Activated CD4-positive, alpha-beta T cell treated with anti-CD3 and anti-CD28 coated beads for 36 hours (primary cell): ENCODE data around the gene TSPAN31. TPM values are rescaled to one million over a fixed set of nuclear protein-coding genes. Genes with fewer than 3 reads are reported as not detected.

ENCODE experiments used
- ATAC-seq: fragments of 200-7000 bp; cut with Tn5 transposase; one replicate; pipeline ENCODE4 v1.10.0; 2021; ENCODE audit warnings: mild to moderate bottlenecking, moderate library complexity
- CTCF ChIA-PET: fragments of 350-600 bp; sonication (Branson Sonifier 250); formaldehyde crosslinking; loops from one replicate; lab custom pipeline; 2021; ENCODE audit warnings: antibody characterized with exemption; lab: Charles Lee
- POLR2A ChIA-PET: fragments of 350-600 bp; sonication (Branson Sonifier 250); formaldehyde crosslinking; loops from one replicate; lab custom pipeline; 2021; ENCODE audit warnings: antibody characterized with exemption, inconsistent platforms; lab: Charles Lee
- DNase-seq: peaks from one replicate; pipeline ENCODE4 v3.0.0-alpha.2; 2020
- H3K27ac Mint-ChIP-seq: one replicate; pipeline ENCODE4 v1.8.0; 2021; ENCODE audit warnings: mixed read lengths
- H3K27me3 Mint-ChIP-seq: one replicate; pipeline ENCODE4 v1.8.0; 2021; ENCODE audit warnings: mixed read lengths
- H3K36me3 Mint-ChIP-seq: one replicate; pipeline ENCODE4 v1.8.0; 2021; ENCODE audit warnings: low read depth, mixed read lengths
- H3K4me1 Mint-ChIP-seq: one replicate; pipeline ENCODE4 v1.8.0; 2021; ENCODE audit warnings: mixed read lengths
- H3K4me3 Mint-ChIP-seq: one replicate; pipeline ENCODE4 v1.8.0; 2021; ENCODE audit warnings: mild to moderate bottlenecking, moderate library complexity, mixed read lengths
- H3K9me3 Mint-ChIP-seq: one replicate; pipeline ENCODE4 v1.8.0; 2021; ENCODE audit warnings: low read depth, mixed read lengths
- intact Hi-C, 2 experiments: fragments of 100-400 bp; cut with DNase I in 1 of 2; cut with micrococcal nuclease in 1 of 2; formaldehyde crosslinking; loops; one replicate each; pipeline versions ENCODE4 v1.14.2 to v1.15.1; 2022 to 2024; cut with DNase I, micrococcal nuclease
- total RNA-seq, 2 experiments: library from RNA; stranded (reverse); gene quantifications; one replicate each; pipeline ENCODE4 v1.2.3, GENCODE V29; 2021

The TSPAN31 gene
- total RNA-seq, 2 experiments from 2014 or later: 13.6 to 15.9 TPM

DNA sequence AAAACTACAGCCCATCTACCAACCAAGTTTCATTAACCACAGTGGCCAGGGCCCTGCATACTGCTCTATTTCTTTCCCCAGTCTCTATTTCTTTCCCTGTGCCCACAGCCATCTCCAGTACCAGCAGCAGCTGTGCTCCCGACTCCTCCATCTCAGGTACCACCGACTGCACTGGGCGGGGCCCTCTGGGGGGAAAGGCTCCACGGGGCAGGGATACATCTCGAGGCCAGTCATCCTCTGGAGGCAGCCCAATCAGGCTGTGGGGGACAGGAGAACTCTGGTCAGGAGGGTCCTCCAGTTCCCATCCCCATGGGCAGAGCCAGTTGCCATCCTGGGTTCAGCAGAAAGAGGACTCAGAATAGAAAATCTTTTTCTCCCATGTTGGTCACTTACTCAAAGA, 4.2 kb downstream of the TSPAN31 start:
- Mint-ChIP-seq H3K4me1 (peaks cover 60% of the 10 kb centered on the region), H3K27me3 (no peaks in the 10 kb centered on the region), H3K27ac (no peak overlapping the region), H3K4me3 (no peak overlapping the region), H3K36me3 (peaks cover 61% of the 10 kb centered on the region), H3K9me3 (no peaks in the 10 kb centered on the region)
- DNase-seq: no peak
- no peak for ATAC-seq
- ChIA-PET POLR2A (interaction anchor here (1.1 kb wide), 1 partner anchor 17 kb away, joined by 3 read pairs; no protein-coding TSS in a partner anchor), CTCF (interaction anchor here (1.2 kb wide), 1 partner anchor 11 kb away, joined by 4 read pairs; no protein-coding TSS in a partner anchor)
- intact Hi-C loops: no loop called here

DNA sequence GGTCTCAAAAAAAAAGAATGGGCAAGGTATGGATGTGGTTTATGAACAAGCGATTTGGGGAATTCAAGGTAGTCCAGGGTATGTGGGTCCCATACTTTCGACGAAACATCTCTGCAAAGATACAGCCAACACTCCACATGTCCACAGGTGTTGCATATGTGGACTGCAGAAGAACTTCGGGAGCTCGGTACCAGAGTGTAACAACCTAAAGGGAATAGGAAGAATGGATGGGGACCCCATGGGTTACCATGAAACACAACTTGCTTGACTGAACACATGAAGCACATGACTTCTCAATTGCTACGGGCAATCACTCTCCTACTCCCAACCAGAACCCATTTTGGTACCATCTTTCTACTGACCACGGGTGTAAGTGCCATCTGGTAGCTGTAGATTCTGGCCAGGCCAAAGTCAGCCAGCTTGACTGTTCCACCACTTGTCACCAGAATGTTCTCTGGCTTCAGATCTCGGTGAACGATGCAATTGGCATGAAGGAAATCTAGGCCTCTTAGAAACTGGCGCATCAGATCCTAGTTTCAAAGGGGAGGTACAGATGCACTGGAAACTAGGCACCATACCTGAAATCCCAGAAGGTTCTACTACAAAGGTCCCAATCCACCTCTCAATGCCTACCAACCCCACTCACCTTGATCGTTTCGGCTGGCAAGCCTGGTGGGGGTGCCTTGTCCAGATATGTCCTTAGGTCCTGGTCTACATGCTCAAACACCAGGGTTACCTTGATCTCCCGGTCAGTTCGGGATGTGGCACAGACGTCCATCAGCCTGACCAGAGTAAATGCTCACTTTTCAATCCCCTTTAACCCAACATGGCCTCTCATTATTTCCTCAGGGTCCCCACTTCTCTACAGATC, 6.0 kb downstream of the TSPAN31 start:
- CTCF ChIA-PET: interaction anchor here (1.0 to 1.3 kb wide), 2 partner anchors 9 to 14 kb away, joined by 3 to 6 read pairs; no protein-coding TSS in a partner anchor
- H3K27ac Mint-ChIP-seq: peak overlapping the region; percentile 99

DNA sequence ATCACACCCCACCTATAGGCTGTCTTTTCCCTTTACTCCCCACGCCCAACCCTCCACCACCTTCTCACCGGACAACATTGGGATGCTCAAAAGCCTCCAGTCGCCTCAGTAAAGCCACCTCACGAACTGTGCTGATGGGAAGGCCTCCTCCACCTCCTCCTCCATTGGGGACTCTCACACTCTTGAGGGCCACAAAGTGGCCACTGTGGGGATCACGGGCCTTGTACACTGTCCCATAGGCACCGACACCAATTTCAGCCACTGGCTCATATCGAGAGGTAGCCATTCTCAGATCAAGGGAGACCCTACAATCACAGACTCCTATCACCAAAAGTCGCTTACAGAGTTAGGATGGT, 6.6 kb downstream of the TSPAN31 start:
- intact Hi-C loops: loop anchor here (5.0 to 10.0 kb wide), 4 partner anchors 96 to 1824 kb away; partner anchors contain the start of genes BAZ2A (in 1 of the 2), CTDSP2 (in 1 of the 2), DDIT3 (in 1 of the 2) and MBD6 (in 1 of the 2)
- H3K27ac Mint-ChIP-seq: peak overlapping the region; percentile 99
- no peaks in the 10 kb centered on the region for H3K27me3 Mint-ChIP-seq
- CTCF ChIA-PET: no interaction called here
- ATAC-seq (no peak), DNase-seq (no peak)
- H3K4me3 Mint-ChIP-seq: peak overlapping the region; percentile 100
- peaks cover 51% of the 10 kb centered on the region for H3K4me1 Mint-ChIP-seq
- POLR2A ChIA-PET: interaction anchor here (1.2 kb wide), 1 partner anchor 21 kb away, joined by 3 read pairs; the partner anchor contains the start of genes EEF1AKMT3 and METTL1
- peaks cover 46% of the 10 kb centered on the region for H3K36me3 Mint-ChIP-seq
- H3K9me3 Mint-ChIP-seq: no peaks in the 10 kb centered on the region

More for the DNA sequence above, 6.0 kb downstream of the TSPAN31 start:
- Mint-ChIP-seq H3K9me3 (no peaks in the 10 kb centered on the region), H3K4me3 (peak overlapping the region; percentile 100), H3K36me3 (peaks cover 51% of the 10 kb centered on the region), H3K4me1 (peaks cover 53% of the 10 kb centered on the region), H3K27me3 (no peaks in the 10 kb centered on the region)
- ATAC-seq (no peak), DNase-seq (no peak)
- intact Hi-C loops: loop anchor here (5.0 to 10.0 kb wide), 4 partner anchors 97 to 1823 kb away; partner anchors contain the start of genes BAZ2A (in 1 of the 2), CTDSP2 (in 1 of the 2), DDIT3 (in 1 of the 2) and MBD6 (in 1 of the 2)
- POLR2A ChIA-PET: interaction anchor here (0.5 kb wide), 1 partner anchor 10 kb away, joined by 3 read pairs; no protein-coding TSS in a partner anchor

DNA sequence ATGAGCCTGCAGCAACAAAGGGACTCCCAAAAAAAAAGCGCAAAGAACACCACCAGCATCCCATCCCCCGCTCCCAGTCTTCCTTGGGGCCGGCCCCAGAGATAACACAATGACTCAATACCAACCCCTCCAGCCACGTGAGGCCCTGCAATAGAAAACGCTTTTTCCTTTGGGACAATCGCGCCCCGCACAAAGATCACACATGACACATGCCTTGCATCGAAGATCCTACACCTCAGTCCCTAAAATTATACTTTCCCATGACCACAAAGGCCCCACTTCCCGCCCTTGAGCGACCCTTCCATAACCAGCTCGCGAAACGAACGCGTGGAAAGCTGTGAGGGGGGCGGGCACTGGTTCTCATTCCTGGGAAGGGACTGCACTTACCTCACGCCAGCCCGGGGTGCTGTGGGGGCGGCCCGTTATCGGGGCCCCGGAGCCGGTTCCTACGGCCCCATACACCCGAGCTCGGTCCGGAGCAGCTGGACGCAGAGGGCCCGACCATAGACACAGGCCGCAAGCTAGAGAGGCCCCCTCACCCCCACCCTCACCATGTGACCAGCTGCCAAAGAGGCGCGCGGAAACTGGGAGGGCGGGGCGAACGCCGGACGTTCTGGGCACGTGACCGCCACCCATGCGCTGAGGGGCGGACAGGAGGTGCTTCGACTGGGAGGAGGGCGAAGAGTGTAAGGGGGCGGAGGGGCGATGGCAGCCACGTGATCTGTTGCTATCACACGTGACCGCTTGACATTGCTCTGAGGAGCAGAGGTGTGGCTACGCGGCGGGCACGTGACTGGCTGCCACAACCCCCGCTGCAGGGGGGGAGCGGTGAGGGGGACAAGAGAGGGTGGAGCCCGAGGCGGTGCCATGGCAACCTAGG, 7.2 kb downstream of the TSPAN31 start, which contains the start of gene CDK4:
CDK4 (minus strand) TSS at position 523 of the 880 bp plus-strand sequence. CDS start 593 bp downstream, outside the sequence.
- CTCF ChIA-PET: interaction anchor here (0.6 to 0.7 kb wide), 3 partner anchors 11 to 277 kb away, joined by 3 read pairs; partner anchors contain the start of gene TSFM
- intact Hi-C loops: loop anchor here (1.0 to 10.0 kb wide), 9 partner anchors 8 to 1825 kb away; partner anchors contain the start of genes EEF1AKMT3 (in 2 of the 2), MBD6 (in 2 of the 2), METTL1 (in 2 of the 2) and BAZ2A (in 1 of the 2)
- Mint-ChIP-seq H3K27me3 (no peaks in the 10 kb centered on the region), H3K4me3 (peak within 1 kb of the TSS; percentile 100), H3K9me3 (no peaks in the 10 kb centered on the region), H3K36me3 (peaks cover 46% of the 10 kb centered on the region), H3K4me1 (peaks cover 56% of the 10 kb centered on the region), H3K27ac (peak within 1 kb of the TSS; percentile 99)
- ATAC-seq (peak; percentile 77), DNase-seq (peak; percentile 99)
- POLR2A ChIA-PET: interaction anchor here (0.7 to 1.2 kb wide), 3 partner anchors 20 to 273 kb away, joined by 3 read pairs; partner anchors contain the start of genes DTX3, EEF1AKMT3 and METTL1

DNA sequence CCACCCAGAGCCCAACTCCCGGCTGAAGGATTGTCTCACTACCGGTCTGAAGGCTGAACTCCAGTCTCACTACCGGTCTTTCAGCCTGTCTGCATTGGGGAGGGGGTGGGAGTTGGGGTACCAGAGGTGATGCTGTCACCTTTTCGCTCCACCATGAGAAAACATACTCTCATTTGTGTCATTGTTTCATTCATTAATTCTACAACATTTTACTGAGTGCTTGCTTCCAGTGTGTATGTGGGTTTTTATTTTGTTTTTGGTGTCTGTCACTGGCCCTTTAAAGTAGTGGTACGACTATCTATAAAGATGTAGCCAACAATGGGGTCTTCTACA, 7.8 kb downstream of the TSPAN31 start:
- no peaks in the 10 kb centered on the region for H3K9me3 Mint-ChIP-seq
- peaks cover 57% of the 10 kb centered on the region for H3K4me1 Mint-ChIP-seq
- intact Hi-C loops: loop anchor here (1.0 to 10.0 kb wide), 9 partner anchors 8 to 1825 kb away; partner anchors contain the start of genes EEF1AKMT3 (in 2 of the 2), MBD6 (in 2 of the 2), METTL1 (in 2 of the 2) and BAZ2A (in 1 of the 2)

DNA sequence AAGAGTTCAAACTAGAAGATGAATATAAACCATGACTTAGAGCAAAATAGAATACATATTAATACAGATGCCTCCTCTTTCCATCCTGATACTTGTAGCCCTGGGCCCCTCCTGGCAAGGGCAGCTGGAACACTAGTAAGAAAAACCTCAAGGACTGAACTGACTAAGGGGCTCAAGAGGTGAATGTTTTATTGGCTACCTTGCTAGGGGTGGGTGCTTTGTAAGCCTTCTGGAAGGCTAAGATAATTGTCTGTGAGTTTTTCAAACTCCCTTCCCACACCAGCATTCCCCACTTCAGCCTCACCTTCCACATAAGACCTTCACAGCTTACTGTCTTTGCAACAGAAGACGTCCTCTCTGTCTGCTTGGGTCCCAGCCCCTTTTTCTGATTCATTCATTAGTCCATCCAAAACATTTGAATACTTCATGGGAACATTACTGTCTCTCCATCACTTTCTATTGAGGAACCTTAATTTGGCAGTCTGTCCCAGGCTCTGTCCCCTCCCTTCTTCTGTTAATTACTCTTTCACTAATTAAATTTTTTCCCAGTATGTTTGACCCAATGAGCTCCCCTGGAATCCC, 9.0 kb downstream of the TSPAN31 start:
- ChIA-PET CTCF (interaction anchor here (0.7 to 1.2 kb wide), 4 partner anchors 9 to 89 kb away, joined by 3 read pairs; partner anchors contain the start of gene TSPAN31), POLR2A (no interaction called here)
- no peak for DNase-seq
- H3K9me3 Mint-ChIP-seq: no peaks in the 10 kb centered on the region
- H3K4me3 Mint-ChIP-seq: peak overlapping the region; percentile 79
- no peaks in the 10 kb centered on the region for H3K27me3 Mint-ChIP-seq
- peak overlapping the region; percentile 40 for H3K27ac Mint-ChIP-seq
- peaks cover 57% of the 10 kb centered on the region for H3K4me1 Mint-ChIP-seq
- ATAC-seq: no peak
- peaks cover 38% of the 10 kb centered on the region for H3K36me3 Mint-ChIP-seq
- intact Hi-C loops: loop anchor here (2.0 to 10.0 kb wide), 6 partner anchors 59 to 1827 kb away; partner anchors contain the start of genes BAZ2A (in 1 of the 2), CTDSP2 (in 1 of the 2), DDIT3 (in 1 of the 2) and MBD6 (in 1 of the 2)

More for the DNA sequence above, 7.8 kb downstream of the TSPAN31 start:
- ATAC-seq: no peak
- Mint-ChIP-seq H3K27me3 (no peaks in the 10 kb centered on the region), H3K27ac (peak overlapping the region; percentile 99), H3K4me3 (peak overlapping the region; percentile 100), H3K36me3 (peaks cover 43% of the 10 kb centered on the region)
- DNase-seq: no peak
- CTCF ChIA-PET: interaction anchor here (0.6 to 0.7 kb wide), 2 partner anchors 11 to 277 kb away, joined by 3 read pairs; no protein-coding TSS in a partner anchor
- POLR2A ChIA-PET: interaction anchor here (1.2 kb wide), 1 partner anchor 20 kb away, joined by 3 read pairs; the partner anchor contains the start of genes EEF1AKMT3 and METTL1

DNA sequence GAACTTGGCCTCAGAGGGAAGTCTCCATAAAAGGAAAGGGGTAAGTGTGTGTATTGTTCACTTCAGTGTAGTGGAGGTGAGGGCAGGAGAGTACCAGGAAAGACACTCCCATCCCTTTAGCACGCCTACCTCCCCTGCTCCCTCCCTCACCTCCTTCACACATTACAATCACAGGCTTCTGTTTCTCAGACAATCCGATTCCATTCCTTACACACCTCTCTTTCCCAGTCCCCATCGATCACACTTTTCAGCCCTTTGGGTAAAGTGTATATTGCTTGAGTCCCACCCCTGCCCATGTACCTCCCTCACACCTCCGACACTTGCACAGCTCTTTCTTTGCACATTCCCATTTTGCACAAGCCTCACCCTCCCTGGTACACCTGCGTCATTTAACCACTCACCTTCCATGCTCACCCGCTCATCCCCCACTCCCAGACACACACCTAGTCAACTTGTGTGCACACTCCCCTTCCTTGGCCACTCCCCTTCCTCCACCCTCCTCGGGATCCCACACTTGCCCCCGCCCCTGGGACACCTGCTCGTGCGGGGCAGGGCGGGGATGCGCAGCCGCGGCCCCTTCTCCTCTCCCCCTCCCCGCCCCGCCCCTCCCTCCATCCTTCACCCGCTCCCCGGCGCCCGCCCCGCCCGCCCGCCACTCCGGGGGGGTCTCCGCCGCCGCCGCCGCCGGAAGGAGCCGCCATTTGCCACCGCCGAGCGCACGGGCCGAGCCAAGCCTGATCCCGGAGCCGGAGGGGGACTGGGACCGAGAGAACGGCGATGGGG, 9.8 kb downstream of the TSPAN31 start, which contains the start of gene MARCHF9:
MARCHF9 (plus strand) TSS at position 693 of the 783 bp plus-strand sequence. CDS start 426 bp downstream, outside the sequence.
- DNase-seq (peak; percentile 92), ATAC-seq (peak; percentile 62)
- Mint-ChIP-seq H3K4me1 (peaks cover 59% of the 10 kb centered on the region), H3K36me3 (peaks cover 32% of the 10 kb centered on the region), H3K27ac (peak within 1 kb of the TSS; percentile 72), H3K4me3 (peak within 1 kb of the TSS; percentile 79), H3K9me3 (no peaks in the 10 kb centered on the region), H3K27me3 (no peaks in the 10 kb centered on the region)
- ChIA-PET POLR2A (no interaction called here), CTCF (interaction anchor here (0.7 to 2.8 kb wide), 5 partner anchors 10 to 88 kb away, joined by 3 to 54 read pairs (median 3); partner anchors contain the start of genes CYP27B1 and TSPAN31)
- intact Hi-C loops: loop anchor here (1.0 to 10.0 kb wide), 6 partner anchors 28 to 1827 kb away; partner anchors contain the start of genes CTDSP2 (in 2 of the 2), BAZ2A (in 1 of the 2), DDIT3 (in 1 of the 2) and MBD6 (in 1 of the 2)

DNA sequence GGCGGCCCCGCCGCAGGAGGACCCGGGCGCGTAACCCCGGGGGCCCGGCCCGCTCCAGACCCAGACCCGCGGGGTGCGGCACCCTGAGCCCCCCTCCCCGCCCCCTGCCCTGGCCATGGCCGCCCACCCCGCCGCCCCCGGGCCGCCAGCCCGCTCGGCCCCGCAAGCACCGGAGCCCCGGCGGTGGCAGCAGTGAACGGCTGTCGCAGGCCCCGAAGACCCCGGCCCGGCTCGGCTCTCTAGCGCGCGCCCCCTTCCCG, 10.3 kb downstream of the TSPAN31 start:
- CTCF ChIA-PET: interaction anchor here (2.8 kb wide), 1 partner anchor 12 kb away, joined by 54 read pairs; the partner anchor contains the start of gene CYP27B1
- intact Hi-C loops: loop anchor here in 1 of 2 experiments (1.0 to 10.0 kb wide), 3 partner anchors 27 to 1120 kb away; partner anchors contain the start of genes BAZ2A, CTDSP2 and TSFM
- no peak overlapping the region for H3K27ac Mint-ChIP-seq
- peak overlapping the region; percentile 79 for H3K4me3 Mint-ChIP-seq
- no peaks in the 10 kb centered on the region for H3K27me3 Mint-ChIP-seq
- DNase-seq (no peak), ATAC-seq (no peak)
- H3K9me3 Mint-ChIP-seq: no peaks in the 10 kb centered on the region
- H3K36me3 Mint-ChIP-seq: peaks cover 31% of the 10 kb centered on the region
- H3K4me1 Mint-ChIP-seq: peaks cover 63% of the 10 kb centered on the region
- POLR2A ChIA-PET: no interaction called here
